ENCODE measurements around the gene NPIPB13.
"Not testable (repeated sequence)": the region's sequence is repeated elsewhere in the genome, so short reads cannot be mapped to it uniquely, and the experiment has no call there.

Gene NPIPB13

GRCh38 chr16:30248379-30248778, at the start of gene NPIPB13:
Gene NPIPB13 (minus strand): TSS chr16:30248479. CDS start chr16:30245573, 2,906 bp downstream.
- not testable (repeated sequence) for DNase-seq

- DNase-seq, result peak; percentile 44
Measured at GRCh38 chr16:30282357-30282756, 34.1 kb upstream of the NPIPB13 start.

GRCh38 chr16:30278523-30278922, 30.2 kb upstream of the NPIPB13 start:
- DNase-seq, result not testable (repeated sequence)

- peak; percentile 44 for DNase-seq
Measured at GRCh38 chr16:30217082-30217481, 31.2 kb downstream of the NPIPB13 start.

- DNase-seq, result not testable (repeated sequence)
Measured at GRCh38 chr16:30211414-30211813, 36.9 kb downstream of the NPIPB13 start.

- not testable (repeated sequence) for DNase-seq
Measured at GRCh38 chr16:30209032-30209431, 39.2 kb downstream of the NPIPB13 start.

- DNase-seq, result peak; percentile 42
Measured at GRCh38 chr16:30207063-30207704, 41.1 kb downstream of the NPIPB13 start.

GRCh38 chr16:30206252-30206651, 42.0 kb downstream of the NPIPB13 start:
- not testable (repeated sequence) for DNase-seq

GRCh38 chr16:30205541-30206236, 42.6 kb downstream of the NPIPB13 start:
- DNase-seq, result peak; percentile 56

GRCh38 chr16:30199608-30200343, 48.5 kb downstream of the NPIPB13 start:
- not testable (repeated sequence) for DNase-seq

- not testable (repeated sequence) for DNase-seq
Measured at GRCh38 chr16:30199049-30199448, 49.2 kb downstream of the NPIPB13 start, which contains the start of gene SULT1A3. Gene SULT1A3 (plus strand): TSS chr16:30199255. CDS start chr16:30200729, 1,474 bp downstream.

All from activated CD8-positive, alpha-beta memory T cell treated with anti-CD3 and anti-CD28 coated beads, Interleukin-2, amount 50 U/mL, for 48 hours (primary cell).